RPMI7951 (cell line): ENCODE results near the gene COX6B1. TPM values are rescaled to one million over a fixed set of nuclear protein-coding genes. Genes with fewer than 3 reads are reported as not detected.

Source experiments
- total RNA-seq: library from RNA; depleted of rRNA; stranded (reverse); fragments of >200 nt; shearing (Covaris generic); gene quantifications from 2 replicates; pipeline ENCODE4 v1.2.3, GENCODE V29; 2014; rRNA removed

Gene COX6B1
- total RNA-seq, 1 experiment from 2014 or later, result 745 TPM

Other genes starting within 250 kb of the COX6B1 start
- not detected in 2 replicates for gene FFAR2, start 200.1 kb upstream of the COX6B1 start, total RNA-seq
- not detected in 2 replicates for gene KRTDAP, start 157.9 kb upstream of the COX6B1 start, total RNA-seq
- 2.9 TPM in 1 of 2 replicates, not detected in the other for gene DMKN, start 134.7 kb upstream of the COX6B1 start, total RNA-seq
- gene SBSN, start 120.0 kb upstream of the COX6B1 start, total RNA-seq, result not detected in 2 replicates
- 0.20 TPM in 1 of 2 replicates, not detected in the other for gene GAPDHS, start 114.9 kb upstream of the COX6B1 start, total RNA-seq
- 133 and 153 TPM in 2 replicates for gene TMEM147, start 102.7 kb upstream of the COX6B1 start, total RNA-seq
- 0.12 TPM in 1 of 2 replicates, not detected in the other for gene ATP4A, start 84.7 kb upstream of the COX6B1 start, total RNA-seq
- gene PMIS2, start 62.1 kb upstream of the COX6B1 start, total RNA-seq, result not detected in 2 replicates
- 9.7 and 9.8 TPM in 2 replicates for gene HAUS5, start 35.6 kb upstream of the COX6B1 start, total RNA-seq
- gene RBM42, start 19.3 kb upstream of the COX6B1 start, total RNA-seq, result 90.8 and 103 TPM in 2 replicates
- 0.39 and 1.1 TPM in 2 replicates for gene ETV2, start 6.6 kb upstream of the COX6B1 start, total RNA-seq
- gene UPK1A, start 18.2 kb downstream of the COX6B1 start, total RNA-seq, result 0.29 TPM in 1 of 2 replicates, not detected in the other
- not detected in 2 replicates for gene ZBTB32, start 56.2 kb downstream of the COX6B1 start, total RNA-seq
- gene KMT2B, start 69.7 kb downstream of the COX6B1 start, total RNA-seq, result 6.8 and 7.4 TPM in 2 replicates
- gene IGFLR1, start 94.1 kb downstream of the COX6B1 start, total RNA-seq, result 4.2 and 6.8 TPM in 2 replicates
- gene U2AF1L4, start 97.1 kb downstream of the COX6B1 start, total RNA-seq, result 9.4 and 20.5 TPM in 2 replicates
- 130 and 159 TPM in 2 replicates for gene PSENEN, start 97.3 kb downstream of the COX6B1 start, total RNA-seq
- 22.0 and 22.3 TPM in 2 replicates for gene LIN37, start 100.3 kb downstream of the COX6B1 start, total RNA-seq
- 0.10 TPM in 1 of 2 replicates, not detected in the other for gene HSPB6, start 108.7 kb downstream of the COX6B1 start, total RNA-seq
- 8.4 and 10.7 TPM in 2 replicates for gene PROSER3, start 109.9 kb downstream of the COX6B1 start, total RNA-seq
- gene ARHGAP33, start 127.2 kb downstream of the COX6B1 start, total RNA-seq, result 2.3 and 5.0 TPM in 2 replicates
- not detected in 2 replicates for gene PRODH2, start 164.5 kb downstream of the COX6B1 start, total RNA-seq
- gene NPHS1, start 204.2 kb downstream of the COX6B1 start, total RNA-seq, result not detected in 2 replicates
- gene KIRREL2, start 208.6 kb downstream of the COX6B1 start, total RNA-seq, result 0.10 TPM in 1 of 2 replicates, not detected in the other
- gene APLP1, start 220.3 kb downstream of the COX6B1 start, total RNA-seq, result 15.3 and 18.9 TPM in 2 replicates